ENCODE data around the gene ACOT4. TPM values are rescaled to one million over a fixed set of nuclear protein-coding genes. Genes with fewer than 3 reads are reported as not detected.
A peak's percentile ranks its signal among the peaks of the same experiment; 100 is the strongest.
"Not testable (repeated sequence)": the region's sequence is repeated elsewhere in the genome, so short reads cannot be mapped to it uniquely, and the experiment has no call there.

ACOT4 gene, protein sequence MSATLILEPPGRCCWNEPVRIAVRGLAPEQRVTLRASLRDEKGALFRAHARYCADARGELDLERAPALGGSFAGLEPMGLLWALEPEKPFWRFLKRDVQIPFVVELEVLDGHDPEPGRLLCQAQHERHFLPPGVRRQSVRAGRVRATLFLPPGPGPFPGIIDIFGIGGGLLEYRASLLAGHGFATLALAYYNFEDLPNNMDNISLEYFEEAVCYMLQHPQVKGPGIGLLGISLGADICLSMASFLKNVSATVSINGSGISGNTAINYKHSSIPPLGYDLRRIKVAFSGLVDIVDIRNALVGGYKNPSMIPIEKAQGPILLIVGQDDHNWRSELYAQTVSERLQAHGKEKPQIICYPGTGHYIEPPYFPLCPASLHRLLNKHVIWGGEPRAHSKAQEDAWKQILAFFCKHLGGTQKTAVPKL
- total RNA-seq: 1 to 10 TPM; 1.8 to 2.2 TPM

- peak; percentile 80 for ATAC-seq
- CTCF ChIA-PET: interaction anchor here (0.8 to 1.2 kb wide), 3 partner anchors 22 to 28 kb away, joined by 3 to 7 read pairs (median 3); partner anchors contain the start of gene ACOT2
- H3K36me3 Mint-ChIP-seq (ENCODE audit: low read depth): no peaks in the 10 kb centered on the region
- TF ChIP-seq, protein P1, sequence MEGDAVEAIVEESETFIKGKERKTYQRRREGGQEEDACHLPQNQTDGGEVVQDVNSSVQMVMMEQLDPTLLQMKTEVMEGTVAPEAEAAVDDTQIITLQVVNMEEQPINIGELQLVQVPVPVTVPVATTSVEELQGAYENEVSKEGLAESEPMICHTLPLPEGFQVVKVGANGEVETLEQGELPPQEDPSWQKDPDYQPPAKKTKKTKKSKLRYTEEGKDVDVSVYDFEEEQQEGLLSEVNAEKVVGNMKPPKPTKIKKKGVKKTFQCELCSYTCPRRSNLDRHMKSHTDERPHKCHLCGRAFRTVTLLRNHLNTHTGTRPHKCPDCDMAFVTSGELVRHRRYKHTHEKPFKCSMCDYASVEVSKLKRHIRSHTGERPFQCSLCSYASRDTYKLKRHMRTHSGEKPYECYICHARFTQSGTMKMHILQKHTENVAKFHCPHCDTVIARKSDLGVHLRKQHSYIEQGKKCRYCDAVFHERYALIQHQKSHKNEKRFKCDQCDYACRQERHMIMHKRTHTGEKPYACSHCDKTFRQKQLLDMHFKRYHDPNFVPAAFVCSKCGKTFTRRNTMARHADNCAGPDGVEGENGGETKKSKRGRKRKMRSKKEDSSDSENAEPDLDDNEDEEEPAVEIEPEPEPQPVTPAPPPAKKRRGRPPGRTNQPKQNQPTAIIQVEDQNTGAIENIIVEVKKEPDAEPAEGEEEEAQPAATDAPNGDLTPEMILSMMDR (IDR thresholded peaks at IDR 0.05): peak; percentile 21
- H3K4me1 Mint-ChIP-seq (ENCODE audit: low read depth): peaks cover 4% of the 10 kb centered on the region
- POLR2A ChIA-PET: interaction anchor here (1.2 to 1.3 kb wide), 3 partner anchors 21 to 26 kb away, joined by 3 to 9 read pairs (median 3); partner anchors contain the start of gene ACOT2
- H3K27me3 Mint-ChIP-seq: no peaks in the 10 kb centered on the region
- H3K9me3 Mint-ChIP-seq: no peaks in the 10 kb centered on the region
- peak within 1 kb of the TSS; percentile 56 for H3K4me3 Mint-ChIP-seq
- DNase-seq: peak; percentile 47
- H3K27ac Mint-ChIP-seq: peak within 1 kb of the TSS; percentile 35
- intact Hi-C loops (cut with micrococcal nuclease): no loop called here
Measured at GRCh38 chr14:73591690-73592449, at the start of gene ACOT4. Gene ACOT4 (plus strand): TSS chr14:73591873. CDS start chr14:73591960, 87 bp downstream.

GRCh38 chr14:73542961-73543360 is 48.7 kb upstream of the ACOT4 start:
- H3K27ac Mint-ChIP-seq; ATAC-seq; CTCF ChIA-PET; POLR2A ChIA-PET; H3K4me3 Mint-ChIP-seq; intact Hi-C loops (cut with micrococcal nuclease); H3K27me3 Mint-ChIP-seq; H3K4me1 Mint-ChIP-seq (ENCODE audit: low read depth); H3K9me3 Mint-ChIP-seq; H3K36me3 Mint-ChIP-seq (ENCODE audit: low read depth): not testable (repeated sequence)
- peak; percentile 19 for DNase-seq

GRCh38 chr14:73545353-73545752 is 46.3 kb upstream of the ACOT4 start:
- H3K27ac Mint-ChIP-seq; H3K4me1 Mint-ChIP-seq (ENCODE audit: low read depth); ATAC-seq; H3K4me3 Mint-ChIP-seq; POLR2A ChIA-PET; H3K9me3 Mint-ChIP-seq; H3K36me3 Mint-ChIP-seq (ENCODE audit: low read depth); intact Hi-C loops (cut with micrococcal nuclease); CTCF ChIA-PET; H3K27me3 Mint-ChIP-seq; DNase-seq: not testable (repeated sequence)

- CTCF ChIA-PET: not testable (repeated sequence)
Measured at GRCh38 chr14:73549097-73549496, 42.6 kb upstream of the ACOT4 start.

GRCh38 chr14:73549889-73550524 is 41.7 kb upstream of the ACOT4 start:
- DNase-seq; H3K27me3 Mint-ChIP-seq; ATAC-seq; H3K27ac Mint-ChIP-seq; POLR2A ChIA-PET; H3K36me3 Mint-ChIP-seq (ENCODE audit: low read depth); intact Hi-C loops (cut with micrococcal nuclease); H3K4me3 Mint-ChIP-seq; H3K9me3 Mint-ChIP-seq; CTCF ChIA-PET; H3K4me1 Mint-ChIP-seq (ENCODE audit: low read depth): not testable (repeated sequence)

More at GRCh38 chr14:73549097-73549496, 42.6 kb upstream of the ACOT4 start:
- intact Hi-C loops (cut with micrococcal nuclease); POLR2A ChIA-PET; H3K36me3 Mint-ChIP-seq (ENCODE audit: low read depth); H3K4me3 Mint-ChIP-seq; DNase-seq; H3K4me1 Mint-ChIP-seq (ENCODE audit: low read depth); ATAC-seq; H3K27ac Mint-ChIP-seq; H3K9me3 Mint-ChIP-seq; H3K27me3 Mint-ChIP-seq: not testable (repeated sequence)

GRCh38 chr14:73553845-73554244 is 37.8 kb upstream of the ACOT4 start:
- no peak for DNase-seq
- no peak for ATAC-seq
- no peaks in the 10 kb centered on the region for H3K9me3 Mint-ChIP-seq
- no peaks in the 10 kb centered on the region for H3K27me3 Mint-ChIP-seq
- ChIA-PET CTCF (no interaction called here), POLR2A (no interaction called here)
- intact Hi-C loops (cut with micrococcal nuclease): no loop called here
- TF ChIP-seq, protein P1 (IDR thresholded peaks at IDR 0.05): no peak
- H3K4me1 Mint-ChIP-seq (ENCODE audit: low read depth): no peaks in the 10 kb centered on the region
- no peaks in the 10 kb centered on the region for H3K36me3 Mint-ChIP-seq (ENCODE audit: low read depth)
- H3K4me3 Mint-ChIP-seq: no peak overlapping the region
- no peak overlapping the region for H3K27ac Mint-ChIP-seq

DNA sequence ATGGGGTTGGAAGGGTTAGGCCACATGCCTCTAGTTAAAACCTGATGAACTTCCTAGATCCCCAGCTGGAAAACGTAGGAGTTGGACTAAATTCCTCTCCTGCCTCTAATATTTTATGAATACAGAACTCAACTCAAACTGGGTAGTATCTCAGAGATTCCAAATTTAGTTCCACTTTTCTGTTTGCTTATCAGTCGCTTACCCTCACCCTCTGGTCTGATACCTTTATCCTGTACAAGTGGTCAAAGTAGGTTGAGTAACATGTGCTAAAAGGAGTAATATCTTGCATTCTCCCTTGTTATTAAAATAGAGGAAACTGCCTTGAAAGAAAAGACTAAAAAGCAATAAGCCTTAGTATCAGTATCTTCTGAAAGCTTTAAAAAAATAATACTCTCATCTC is 34.5 kb upstream of the ACOT4 start:
- CTCF ChIA-PET; intact Hi-C loops (cut with micrococcal nuclease); DNase-seq; H3K4me1 Mint-ChIP-seq (ENCODE audit: low read depth); H3K36me3 Mint-ChIP-seq (ENCODE audit: low read depth); ATAC-seq; H3K27ac Mint-ChIP-seq; H3K4me3 Mint-ChIP-seq; POLR2A ChIA-PET; H3K9me3 Mint-ChIP-seq; H3K27me3 Mint-ChIP-seq: not testable (repeated sequence)

GRCh38 chr14:73558238-73558637 is 33.4 kb upstream of the ACOT4 start:
- POLR2A ChIA-PET; H3K9me3 Mint-ChIP-seq; ATAC-seq; H3K4me1 Mint-ChIP-seq (ENCODE audit: low read depth); DNase-seq; H3K4me3 Mint-ChIP-seq; intact Hi-C loops (cut with micrococcal nuclease); H3K27me3 Mint-ChIP-seq; H3K27ac Mint-ChIP-seq; H3K36me3 Mint-ChIP-seq (ENCODE audit: low read depth); CTCF ChIA-PET: not testable (repeated sequence)

DNA sequence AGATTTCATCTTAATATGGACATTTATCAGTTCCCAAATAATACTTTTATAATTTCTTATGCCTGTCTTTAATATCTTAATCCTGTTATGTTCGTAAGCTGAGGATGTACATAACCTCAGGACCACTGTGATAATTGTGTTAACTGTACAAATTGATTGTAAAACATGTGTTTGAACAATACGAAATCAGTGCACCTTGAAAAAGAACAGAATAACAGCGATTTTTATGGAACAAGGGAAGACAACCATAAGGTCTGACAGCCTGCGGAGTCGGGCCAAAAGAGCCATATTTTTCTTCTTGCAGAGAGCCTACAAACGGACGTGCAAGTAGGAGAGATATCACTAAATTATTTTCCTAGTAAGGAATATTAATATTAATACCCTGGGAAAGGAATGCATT is 29.4 kb upstream of the ACOT4 start:
- H3K9me3 Mint-ChIP-seq; H3K27me3 Mint-ChIP-seq; CTCF ChIA-PET; H3K27ac Mint-ChIP-seq; intact Hi-C loops (cut with micrococcal nuclease); POLR2A ChIA-PET; ATAC-seq; DNase-seq; H3K4me3 Mint-ChIP-seq: not testable (repeated sequence)
- peaks cover 22% of the 10 kb centered on the region for H3K36me3 Mint-ChIP-seq (ENCODE audit: low read depth)
- peaks cover 22% of the 10 kb centered on the region for H3K4me1 Mint-ChIP-seq (ENCODE audit: low read depth)
